ENCODE results near the gene VPS13D.

Gene VPS13D

GRCh38 chr1:12269351-12269750 is 39.5 kb downstream of the VPS13D start:
- no peak for TF ChIP-seq MAX (IDR thresholded peaks at IDR 0.05; ENCODE audit: low read depth, low read length)
- no peak for TF ChIP-seq MYC (IDR thresholded peaks at IDR 0.05; ENCODE audit: low read depth, low read length)
- no peak for TF ChIP-seq POLR2A (IDR thresholded peaks at IDR 0.05; ENCODE audit: extremely low read depth, insufficient read length)
- TF ChIP-seq, protein P1, sequence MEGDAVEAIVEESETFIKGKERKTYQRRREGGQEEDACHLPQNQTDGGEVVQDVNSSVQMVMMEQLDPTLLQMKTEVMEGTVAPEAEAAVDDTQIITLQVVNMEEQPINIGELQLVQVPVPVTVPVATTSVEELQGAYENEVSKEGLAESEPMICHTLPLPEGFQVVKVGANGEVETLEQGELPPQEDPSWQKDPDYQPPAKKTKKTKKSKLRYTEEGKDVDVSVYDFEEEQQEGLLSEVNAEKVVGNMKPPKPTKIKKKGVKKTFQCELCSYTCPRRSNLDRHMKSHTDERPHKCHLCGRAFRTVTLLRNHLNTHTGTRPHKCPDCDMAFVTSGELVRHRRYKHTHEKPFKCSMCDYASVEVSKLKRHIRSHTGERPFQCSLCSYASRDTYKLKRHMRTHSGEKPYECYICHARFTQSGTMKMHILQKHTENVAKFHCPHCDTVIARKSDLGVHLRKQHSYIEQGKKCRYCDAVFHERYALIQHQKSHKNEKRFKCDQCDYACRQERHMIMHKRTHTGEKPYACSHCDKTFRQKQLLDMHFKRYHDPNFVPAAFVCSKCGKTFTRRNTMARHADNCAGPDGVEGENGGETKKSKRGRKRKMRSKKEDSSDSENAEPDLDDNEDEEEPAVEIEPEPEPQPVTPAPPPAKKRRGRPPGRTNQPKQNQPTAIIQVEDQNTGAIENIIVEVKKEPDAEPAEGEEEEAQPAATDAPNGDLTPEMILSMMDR (IDR thresholded peaks at IDR 0.05; ENCODE audit: low read depth, low read length), result no peak
- H3K4me3 ChIP-seq (ENCODE audit: low read depth, low read length), result no peak overlapping the region
- no peak for DNase-seq (ENCODE audit: low read depth)

- no peak for DNase-seq (ENCODE audit: low read depth)
- TF ChIP-seq, protein P1 (IDR thresholded peaks at IDR 0.05; ENCODE audit: low read depth, low read length), result no peak
- no peak for TF ChIP-seq MAX (IDR thresholded peaks at IDR 0.05; ENCODE audit: low read depth, low read length)
- TF ChIP-seq MYC (IDR thresholded peaks at IDR 0.05; ENCODE audit: low read depth, low read length), result no peak
- TF ChIP-seq POLR2A (IDR thresholded peaks at IDR 0.05; ENCODE audit: extremely low read depth, insufficient read length), result no peak
Measured at GRCh38 chr1:12271033-12271432, 41.2 kb downstream of the VPS13D start.

DNA sequence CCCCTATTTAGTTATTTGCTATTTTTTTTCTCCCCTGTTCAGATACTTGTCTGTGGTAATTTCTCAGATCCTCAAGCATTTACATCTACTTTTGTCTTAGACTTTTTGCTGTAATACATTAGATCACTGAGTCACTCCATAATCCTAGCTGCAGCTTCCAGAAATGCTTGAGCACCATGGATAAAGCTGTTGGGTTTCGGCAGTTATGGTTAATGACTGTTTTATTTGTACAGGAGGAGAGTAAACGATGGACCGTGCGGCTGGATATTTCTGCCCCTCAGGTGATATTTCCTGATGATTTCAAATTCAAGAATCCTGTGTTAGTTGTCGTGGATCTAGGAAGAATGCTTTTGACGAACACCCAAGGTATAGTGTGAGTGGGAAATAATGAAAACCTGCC is 42.9 kb downstream of the VPS13D start:
- TF ChIP-seq MYC (IDR thresholded peaks at IDR 0.05; ENCODE audit: low read depth, low read length) (no peak), POLR2A (IDR thresholded peaks at IDR 0.05; ENCODE audit: extremely low read depth, insufficient read length) (no peak)
- no peak overlapping the region for H3K4me3 ChIP-seq (ENCODE audit: low read depth, low read length)
- no peak for DNase-seq (ENCODE audit: low read depth)

More at GRCh38 chr1:12271033-12271432, 41.2 kb downstream of the VPS13D start:
- H3K4me3 ChIP-seq (ENCODE audit: low read depth, low read length), result no peak overlapping the region

DNA sequence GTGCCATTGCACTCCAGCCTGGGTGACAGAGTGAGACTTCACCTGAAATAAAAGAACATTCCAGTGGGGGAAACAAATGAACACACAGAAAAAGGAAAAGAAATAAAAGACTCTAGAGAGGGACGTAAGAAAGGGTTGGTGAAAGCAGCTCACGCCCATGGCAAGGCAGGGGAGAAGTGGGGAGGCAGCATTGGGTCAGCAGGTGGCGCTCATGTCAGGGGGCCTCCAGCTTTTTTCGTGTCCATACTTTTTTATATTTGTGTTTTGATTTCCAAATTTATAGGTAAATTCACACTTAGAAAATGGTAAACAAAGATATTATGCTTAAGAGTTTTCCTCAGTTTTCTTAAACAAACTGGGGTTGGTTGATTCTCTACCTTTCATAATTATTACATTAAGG is 45.5 kb downstream of the VPS13D start:
- DNase-seq (ENCODE audit: low read depth), result peak; percentile 38
- TF ChIP-seq MYC (IDR thresholded peaks at IDR 0.05; ENCODE audit: low read depth, low read length), result no peak
- TF ChIP-seq, protein P1 (IDR thresholded peaks at IDR 0.05; ENCODE audit: low read depth, low read length), result peak; percentile 79
- H3K4me3 ChIP-seq (ENCODE audit: low read depth, low read length), result no peak overlapping the region

- DNase-seq (ENCODE audit: low read depth), result peak; percentile 3
- TF ChIP-seq POLR2A (IDR thresholded peaks at IDR 0.05; ENCODE audit: extremely low read depth, insufficient read length) (no peak), MAX (IDR thresholded peaks at IDR 0.05; ENCODE audit: low read depth, low read length) (no peak), MYC (IDR thresholded peaks at IDR 0.05; ENCODE audit: low read depth, low read length) (no peak)
- TF ChIP-seq, protein P1 (IDR thresholded peaks at IDR 0.05; ENCODE audit: low read depth, low read length), result no peak
- H3K4me3 ChIP-seq (ENCODE audit: low read depth, low read length), result no peak overlapping the region
Measured at GRCh38 chr1:12276225-12276624, 46.4 kb downstream of the VPS13D start.

GRCh38 chr1:12279003-12279402 is 49.2 kb downstream of the VPS13D start:
- no peak for DNase-seq (ENCODE audit: low read depth)
- TF ChIP-seq POLR2A (IDR thresholded peaks at IDR 0.05; ENCODE audit: extremely low read depth, insufficient read length) (no peak), MYC (IDR thresholded peaks at IDR 0.05; ENCODE audit: low read depth, low read length) (no peak), MAX (IDR thresholded peaks at IDR 0.05; ENCODE audit: low read depth, low read length) (no peak)
- TF ChIP-seq, protein P1 (IDR thresholded peaks at IDR 0.05; ENCODE audit: low read depth, low read length), result no peak

More at GRCh38 chr1:12279003-12279402, 49.2 kb downstream of the VPS13D start:
- no peak overlapping the region for H3K4me3 ChIP-seq (ENCODE audit: low read depth, low read length)
